C4-2B (cell line): ENCODE results near the gene CDKN1B.

Source experiments
- H3K27ac ChIP-seq: fragments of 450-650 bp; 2 replicates; pipeline ENCODE4 v1.5.1; 2017
- CTCF ChIP-seq: fragments of 450-650 bp; conservative IDR thresholded peaks from 2 replicates; pipeline ENCODE4 v1.5.1; 2017; ENCODE audit warnings: mild to moderate bottlenecking
- ZFX ChIP-seq: fragments of 450-650 bp; IDR thresholded peaks from 2 replicates; pipeline ENCODE4 v1.6.1; 2017

Gene CDKN1B

DNA sequence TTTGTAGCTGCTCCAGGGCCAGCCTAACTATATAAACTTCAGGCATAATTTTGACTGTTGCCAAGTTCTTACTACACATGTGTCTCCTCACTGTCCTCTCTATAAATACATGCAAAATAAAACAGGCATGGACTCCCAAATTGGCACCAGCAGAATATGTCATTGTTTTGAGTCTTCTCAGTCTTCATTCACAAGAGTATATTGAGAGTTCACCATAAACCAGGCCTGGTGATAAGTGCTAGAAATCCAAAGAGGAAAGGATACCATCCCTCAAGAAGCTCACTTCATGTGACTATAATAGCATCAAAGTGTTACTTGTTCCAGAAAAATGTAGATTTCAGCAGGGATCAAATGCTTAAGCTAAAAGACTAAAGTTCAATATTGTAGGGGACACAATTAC is 34.9 kb upstream of the CDKN1B start:
- TF ChIP-seq ZFX (no peak), CTCF (no peak)
- H3K27ac ChIP-seq = no peak overlapping the region

DNA sequence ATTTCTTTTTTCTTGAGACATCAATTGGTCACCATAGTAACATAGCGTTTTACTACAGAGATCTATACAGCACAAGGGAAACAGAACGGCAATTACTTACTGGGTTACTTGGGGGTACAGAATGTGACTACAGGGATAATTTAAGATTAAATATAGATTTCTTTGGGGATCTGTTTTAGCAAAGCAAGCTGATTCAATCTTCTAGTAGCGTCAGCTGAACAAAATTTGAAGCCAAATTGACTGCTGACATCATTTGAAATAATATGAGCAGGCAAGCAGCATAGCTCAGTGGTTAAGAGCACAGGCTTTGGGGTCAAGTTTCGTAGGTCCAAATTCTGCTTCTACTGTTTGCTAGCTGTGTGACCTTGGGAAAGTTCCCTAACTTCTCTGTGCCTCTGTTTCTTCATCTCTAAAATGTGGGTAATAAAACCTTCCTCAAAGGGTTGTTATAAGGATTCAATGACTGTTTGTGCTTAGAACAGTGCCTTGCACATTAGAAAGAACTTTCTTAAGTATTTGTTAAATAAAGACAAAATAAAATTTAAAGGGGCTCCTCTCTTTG is 34.0 kb upstream of the CDKN1B start:
- no peak overlapping the region for H3K27ac ChIP-seq
- TF ChIP-seq CTCF = no peak
- TF ChIP-seq ZFX = no peak

- no peak for TF ChIP-seq ZFX
- no peak for TF ChIP-seq CTCF
- no peak overlapping the region for H3K27ac ChIP-seq
Observed at GRCh38 chr12:12683725-12684124, 33.4 kb upstream of the CDKN1B start.

DNA sequence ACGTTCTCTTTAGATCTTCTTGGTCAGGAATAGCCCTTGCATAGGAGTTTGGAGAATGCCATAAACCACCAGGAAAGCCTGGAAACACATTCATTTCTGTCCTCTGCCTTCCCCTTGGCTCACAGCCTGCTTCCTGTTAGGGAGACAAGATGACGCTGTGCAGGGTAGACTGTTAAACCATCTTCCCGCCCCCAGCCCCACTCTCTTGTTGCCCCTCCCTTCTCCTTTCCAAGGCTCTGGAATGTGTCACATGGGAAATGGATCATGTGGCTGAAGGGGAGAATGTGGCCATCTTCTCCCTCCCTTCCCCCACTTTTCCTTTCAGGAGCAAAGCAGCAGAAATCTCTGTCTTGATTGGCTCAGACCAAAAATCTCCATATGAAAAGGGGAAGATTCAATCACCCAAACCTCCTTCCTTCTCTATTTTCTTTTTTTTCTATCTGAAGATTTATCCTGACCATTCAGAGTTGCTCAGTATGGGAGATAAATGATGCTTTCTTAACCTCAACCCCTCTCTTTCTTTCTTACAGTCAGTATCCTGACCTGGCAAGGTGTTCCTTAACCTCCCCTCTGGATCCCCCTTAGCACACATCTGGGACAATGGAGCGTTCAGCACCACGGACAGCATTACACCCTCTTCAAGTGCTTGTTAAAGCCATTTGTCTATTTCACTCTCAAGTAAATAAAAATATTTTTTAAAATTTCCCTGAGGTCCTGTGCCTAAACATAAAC is 32.6 kb upstream of the CDKN1B start:
- TF ChIP-seq ZFX = no peak
- no peak for TF ChIP-seq CTCF
- no peak overlapping the region for H3K27ac ChIP-seq

DNA sequence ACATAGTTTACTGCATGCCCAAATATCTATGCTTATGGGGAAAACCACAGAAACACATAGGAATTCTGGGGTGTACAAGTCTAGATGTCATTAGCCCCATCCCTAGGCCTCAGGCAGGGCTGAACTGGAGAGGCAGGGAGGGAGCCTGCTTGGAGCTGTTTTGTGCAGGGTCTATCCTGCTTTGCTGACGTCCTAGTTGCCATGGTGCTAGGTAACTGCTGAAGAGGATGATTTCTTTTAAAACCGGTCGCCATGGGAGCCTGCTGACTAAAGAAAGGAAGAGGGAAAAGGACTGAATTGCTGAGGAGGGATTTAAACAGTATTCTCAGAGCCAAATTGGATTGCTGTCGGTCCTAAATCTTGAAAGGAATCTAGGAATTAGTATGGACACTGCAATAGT is 31.9 kb upstream of the CDKN1B start:
- TF ChIP-seq CTCF (no peak), ZFX (no peak)
- no peak overlapping the region for H3K27ac ChIP-seq

DNA sequence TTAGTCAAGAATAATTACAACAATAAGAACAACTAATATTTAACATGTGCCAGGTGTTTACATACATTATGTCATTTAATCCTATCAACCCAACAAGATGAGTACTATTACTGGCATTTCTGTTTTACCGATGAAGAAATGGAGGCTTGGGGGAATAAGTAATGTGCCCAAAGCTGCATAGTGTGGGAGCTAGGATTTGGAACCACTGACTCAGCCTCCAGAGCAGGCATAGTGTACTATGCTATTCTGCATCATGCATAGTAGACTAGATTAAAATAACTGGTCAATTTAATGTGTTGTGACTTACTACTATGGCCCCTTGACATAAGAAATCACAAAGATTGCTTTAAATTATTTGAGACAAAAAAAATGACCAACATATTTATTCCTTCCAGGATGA is 30.7 kb upstream of the CDKN1B start:
- TF ChIP-seq ZFX = no peak
- no peak for TF ChIP-seq CTCF
- no peak overlapping the region for H3K27ac ChIP-seq

GRCh38 chr12:12686925-12687324 is 30.2 kb upstream of the CDKN1B start:
- no peak for TF ChIP-seq CTCF
- no peak for TF ChIP-seq ZFX
- no peak overlapping the region for H3K27ac ChIP-seq
